Loucy (cell line): Measurements from ENCODE around the gene HOXD13.

Experiments used
- EZH2phosphoT487 ChIP-seq: fragments of 200-600 bp; IDR thresholded peaks from 2 replicates; pipeline ENCODE4 v1.6.1; 2018; ENCODE audit warnings: antibody characterized with exemption, mild to moderate bottlenecking, moderate library complexity, borderline replicate concordance
- TF ChIP-seq, protein P1 (sequence below): fragments of 200-600 bp; sonication (generic); conservative IDR thresholded peaks from 2 replicates; pipeline ENCODE4 v1.5.1; 2014; ENCODE audit warnings: mild to moderate bottlenecking, antibody characterized with exemption, low read length

DNA sequence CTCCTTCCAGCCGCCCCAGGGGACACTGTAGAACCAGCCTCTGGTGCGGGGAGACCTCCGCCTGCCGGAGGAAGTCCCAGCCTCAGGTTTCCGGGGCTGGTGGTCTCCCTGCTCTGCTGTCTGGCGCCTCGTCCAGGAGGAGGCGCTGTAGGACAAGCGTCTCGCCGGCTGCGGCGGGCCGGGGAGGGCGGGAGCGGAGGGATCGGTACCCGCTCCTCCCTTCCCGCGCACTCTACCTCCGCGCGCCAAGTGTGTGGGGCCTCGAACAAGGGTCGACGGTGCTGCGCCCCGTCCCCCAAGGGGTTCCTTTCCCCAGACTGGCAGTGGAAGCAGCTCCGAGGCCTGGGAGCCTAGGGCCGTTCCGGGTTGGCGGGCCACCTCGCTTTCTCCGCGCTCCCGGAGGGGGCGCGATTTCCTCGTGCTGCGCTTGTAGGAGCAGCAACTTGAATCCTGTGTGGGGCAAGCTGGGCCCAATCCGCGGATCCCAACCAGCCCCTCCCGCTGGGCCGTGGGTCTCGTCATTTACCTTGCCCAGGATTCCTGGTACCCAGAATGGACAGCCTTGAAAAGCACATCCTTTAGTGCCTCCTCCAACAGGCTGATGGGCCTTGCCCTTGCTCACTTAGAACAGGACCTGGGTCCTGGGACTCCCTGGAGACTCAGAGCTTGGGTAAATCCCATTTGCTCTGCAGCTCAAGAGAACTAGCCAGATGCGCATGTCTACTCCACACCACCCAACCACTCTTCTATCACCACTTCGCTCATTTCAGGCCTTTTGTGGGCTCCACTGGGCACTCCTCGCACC is 48.2 kb downstream of the HOXD13 start:
- TF ChIP-seq, protein P1, sequence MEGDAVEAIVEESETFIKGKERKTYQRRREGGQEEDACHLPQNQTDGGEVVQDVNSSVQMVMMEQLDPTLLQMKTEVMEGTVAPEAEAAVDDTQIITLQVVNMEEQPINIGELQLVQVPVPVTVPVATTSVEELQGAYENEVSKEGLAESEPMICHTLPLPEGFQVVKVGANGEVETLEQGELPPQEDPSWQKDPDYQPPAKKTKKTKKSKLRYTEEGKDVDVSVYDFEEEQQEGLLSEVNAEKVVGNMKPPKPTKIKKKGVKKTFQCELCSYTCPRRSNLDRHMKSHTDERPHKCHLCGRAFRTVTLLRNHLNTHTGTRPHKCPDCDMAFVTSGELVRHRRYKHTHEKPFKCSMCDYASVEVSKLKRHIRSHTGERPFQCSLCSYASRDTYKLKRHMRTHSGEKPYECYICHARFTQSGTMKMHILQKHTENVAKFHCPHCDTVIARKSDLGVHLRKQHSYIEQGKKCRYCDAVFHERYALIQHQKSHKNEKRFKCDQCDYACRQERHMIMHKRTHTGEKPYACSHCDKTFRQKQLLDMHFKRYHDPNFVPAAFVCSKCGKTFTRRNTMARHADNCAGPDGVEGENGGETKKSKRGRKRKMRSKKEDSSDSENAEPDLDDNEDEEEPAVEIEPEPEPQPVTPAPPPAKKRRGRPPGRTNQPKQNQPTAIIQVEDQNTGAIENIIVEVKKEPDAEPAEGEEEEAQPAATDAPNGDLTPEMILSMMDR: peak; percentile 93
- no peak for TF ChIP-seq EZH2phosphoT487
